GM21786 (cell line): ENCODE results near the gene CYTH3.
"Not testable (repeated sequence)": the region's sequence is repeated elsewhere in the genome, so short reads cannot be mapped to it uniquely, and the experiment has no call there.

Experiments
- ATAC-seq: cut with Tn5 transposase; IDR thresholded peaks from one replicate; pipeline ENCODE4 v1.9.1; 2021; ENCODE audit not compliant: unreplicated experiment

CYTH3 gene

DNA sequence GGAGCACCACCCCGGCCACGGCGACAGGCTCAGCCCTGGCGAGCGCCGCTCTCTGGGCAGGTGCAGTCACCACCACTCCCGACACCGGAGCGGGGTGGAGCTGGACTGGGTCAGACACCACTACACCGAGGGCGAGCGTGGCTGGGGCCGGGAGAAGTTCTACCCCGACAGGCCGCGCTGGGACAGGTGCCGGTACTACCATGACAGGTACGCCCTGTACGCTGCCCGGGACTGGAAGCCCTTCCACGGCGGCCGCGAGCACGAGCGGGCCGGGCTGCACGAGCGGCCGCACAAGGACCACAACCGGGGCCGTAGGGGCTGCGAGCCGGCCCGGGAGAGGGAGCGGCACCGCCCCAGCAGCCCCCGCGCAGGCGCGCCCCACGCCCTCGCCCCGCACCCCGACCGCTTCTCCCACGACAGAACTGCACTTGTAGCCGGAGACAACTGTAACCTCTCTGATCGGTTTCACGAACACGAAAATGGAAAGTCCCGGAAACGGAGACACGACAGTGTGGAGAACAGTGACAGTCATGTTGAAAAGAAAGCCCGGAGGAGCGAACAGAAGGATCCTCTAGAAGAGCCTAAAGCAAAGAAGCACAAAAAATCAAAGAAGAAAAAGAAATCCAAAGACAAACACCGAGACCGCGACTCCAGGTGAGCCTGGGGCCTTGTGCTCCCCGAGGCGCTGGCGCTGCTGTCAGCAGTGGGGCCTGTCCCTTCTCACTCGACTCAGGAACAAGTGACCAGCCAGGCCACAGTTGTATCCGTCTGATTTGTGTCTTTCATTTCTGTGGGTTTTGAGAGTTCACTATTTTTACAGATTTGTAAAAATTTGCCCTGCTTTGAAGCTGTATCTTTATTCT is 117.7 kb downstream of the CYTH3 start:
- no peak for ATAC-seq

DNA sequence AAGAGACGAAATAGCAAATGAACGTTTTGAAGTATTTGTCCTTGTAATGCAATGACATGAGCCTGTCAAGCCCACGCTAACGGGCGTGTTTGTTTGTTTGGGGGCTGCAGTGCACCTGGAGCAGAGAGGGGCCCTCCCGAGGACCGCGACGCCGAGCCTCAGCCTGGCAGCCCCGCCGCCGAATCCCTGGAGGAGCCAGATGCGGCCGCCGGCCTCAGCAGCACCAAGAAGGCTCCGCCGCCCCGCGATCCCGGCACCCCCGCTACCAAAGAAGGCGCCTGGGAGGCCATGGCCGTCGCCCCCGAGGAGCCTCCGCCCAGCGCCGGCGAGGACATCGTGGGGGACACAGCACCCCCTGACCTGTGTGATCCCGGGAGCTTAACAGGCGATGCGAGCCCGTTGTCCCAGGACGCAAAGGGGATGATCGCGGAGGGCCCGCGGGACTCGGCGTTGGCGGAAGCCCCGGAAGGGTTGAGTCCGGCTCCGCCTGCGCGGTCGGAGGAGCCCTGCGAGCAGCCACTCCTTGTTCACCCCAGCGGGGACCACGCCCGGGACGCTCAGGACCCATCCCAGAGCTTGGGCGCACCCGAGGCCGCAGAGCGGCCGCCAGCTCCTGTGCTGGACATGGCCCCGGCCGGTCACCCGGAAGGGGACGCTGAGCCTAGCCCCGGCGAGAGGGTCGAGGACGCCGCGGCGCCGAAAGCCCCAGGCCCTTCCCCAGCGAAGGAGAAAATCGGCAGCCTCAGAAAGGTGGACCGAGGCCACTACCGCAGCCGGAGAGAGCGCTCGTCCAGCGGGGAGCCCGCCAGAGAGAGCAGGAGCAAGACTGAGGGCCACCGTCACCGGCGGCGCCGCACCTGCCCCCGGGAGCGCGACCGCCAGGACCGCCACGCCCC is 118.5 kb downstream of the CYTH3 start:
- ATAC-seq, result no peak

DNA sequence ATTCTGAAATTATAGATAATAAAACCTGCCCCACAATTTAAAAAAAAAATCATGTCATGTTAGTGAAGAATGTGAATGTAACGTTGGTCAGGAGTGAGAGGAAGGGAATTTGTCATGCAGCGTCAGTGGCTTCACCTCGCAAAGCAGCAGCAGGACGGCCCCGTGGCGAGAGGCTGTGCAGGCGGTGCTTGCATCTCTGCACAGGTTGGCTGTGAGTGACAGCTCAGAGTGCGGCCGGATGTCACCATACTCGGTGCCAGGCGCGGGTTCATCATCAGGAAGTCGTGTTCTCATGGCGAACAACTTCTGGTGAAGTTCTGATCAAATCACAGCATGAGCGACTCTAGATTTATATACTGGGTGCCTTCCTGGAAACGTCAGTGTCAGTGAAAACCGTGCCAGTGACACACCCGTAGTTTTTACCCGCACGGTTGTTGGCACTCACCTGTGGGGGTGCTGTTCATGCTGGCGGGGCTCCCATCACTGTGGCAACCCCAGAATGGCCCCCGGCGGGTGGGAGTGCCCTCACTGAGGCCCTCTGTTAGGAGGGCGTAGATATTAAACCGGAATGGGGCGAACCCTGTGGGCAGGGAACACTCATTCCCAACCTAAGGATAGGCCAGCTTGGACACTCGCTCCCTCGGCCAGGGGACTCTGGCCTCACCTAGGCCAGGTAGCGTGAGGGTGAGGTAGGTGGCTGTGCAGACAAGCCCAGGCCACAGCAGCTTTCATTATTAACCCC is 120.3 kb downstream of the CYTH3 start:
- no peak for ATAC-seq

DNA sequence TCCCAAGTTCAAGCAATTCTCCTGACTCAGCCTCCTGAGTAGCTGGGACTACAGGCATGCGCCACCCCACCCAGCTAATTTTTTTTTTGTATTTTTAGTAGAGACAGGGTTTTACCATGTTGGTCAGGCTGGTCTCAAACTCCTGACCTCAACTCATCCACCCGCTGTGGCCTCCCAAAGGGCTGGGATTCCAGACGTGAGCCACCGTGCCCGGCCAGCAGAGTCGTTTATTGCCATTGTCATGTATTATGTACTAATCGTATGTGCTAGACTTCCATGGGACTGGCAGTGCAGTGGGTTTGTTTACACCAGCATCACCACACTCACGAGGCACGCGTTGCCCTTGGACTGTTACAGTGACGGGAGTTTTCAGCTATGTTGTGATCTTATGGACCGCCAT is 120.9 kb downstream of the CYTH3 start:
- not testable (repeated sequence) for ATAC-seq

DNA sequence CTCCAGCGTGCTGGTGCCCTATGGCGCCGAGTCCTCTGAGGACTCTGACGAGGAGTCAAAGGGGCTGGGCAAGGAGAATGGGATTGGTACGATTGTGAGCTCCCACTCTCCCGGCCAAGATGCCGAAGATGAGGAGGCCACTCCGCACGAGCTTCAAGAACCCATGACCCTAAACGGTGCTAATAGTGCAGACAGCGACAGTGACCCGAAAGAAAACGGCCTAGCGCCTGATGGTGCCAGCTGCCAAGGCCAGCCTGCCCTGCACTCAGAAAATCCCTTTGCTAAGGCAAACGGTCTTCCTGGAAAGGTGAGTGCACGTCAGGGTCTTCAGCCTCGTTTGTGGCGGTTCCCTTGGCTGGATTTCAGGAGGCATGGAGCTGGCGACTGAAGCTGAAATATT is 122.4 kb downstream of the CYTH3 start:
- no peak for ATAC-seq

DNA sequence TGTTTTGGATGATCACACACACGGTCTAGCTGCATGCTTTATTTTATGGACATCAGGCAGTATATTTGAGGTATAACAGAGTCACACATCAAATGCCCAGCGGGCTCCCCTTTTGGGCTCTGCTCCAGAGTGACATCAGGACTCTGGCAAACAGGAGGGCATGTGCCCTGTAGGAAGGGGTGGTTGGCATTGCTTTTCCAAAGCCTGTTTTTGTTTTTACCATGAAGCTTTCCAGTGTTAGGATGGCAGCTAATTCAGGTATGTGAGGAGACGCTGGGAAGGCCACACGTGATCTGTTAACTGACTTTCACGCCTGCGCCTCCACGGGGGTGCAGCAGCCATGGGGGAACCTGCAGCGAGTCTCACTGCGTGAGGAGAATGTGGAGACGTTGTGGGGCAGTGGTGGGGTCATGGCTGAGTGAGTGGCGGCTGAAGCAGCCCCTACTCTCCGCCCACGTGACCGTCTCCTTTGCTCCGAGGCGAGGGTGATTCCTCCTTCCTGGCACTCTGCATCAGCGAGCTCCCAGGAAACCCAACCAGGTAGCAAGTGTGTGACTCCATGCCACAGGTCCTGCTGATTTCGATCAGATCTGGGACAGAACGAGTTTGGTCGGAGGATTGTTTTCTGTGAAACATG is 123.6 kb downstream of the CYTH3 start:
- ATAC-seq, result no peak

DNA sequence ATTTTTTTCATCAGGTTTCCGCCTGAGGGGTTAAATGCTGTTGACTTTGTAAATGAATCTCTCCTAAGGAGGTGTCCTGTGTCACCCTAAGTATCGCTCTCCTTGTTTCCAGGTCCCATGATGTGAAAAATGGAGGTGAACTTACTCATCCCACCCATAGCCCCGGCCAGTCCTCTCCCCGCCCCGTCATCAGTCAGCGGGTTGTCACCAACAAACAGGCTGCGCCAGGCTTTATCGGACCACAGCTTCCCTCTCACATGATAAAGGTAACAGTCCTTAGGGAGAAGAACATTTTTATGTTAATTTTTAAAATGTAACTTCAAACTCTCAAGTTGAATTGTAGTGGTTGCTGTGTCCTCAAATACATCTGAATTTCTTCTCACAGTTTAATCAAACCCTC is 124.8 kb downstream of the CYTH3 start:
- ATAC-seq, result no peak

DNA sequence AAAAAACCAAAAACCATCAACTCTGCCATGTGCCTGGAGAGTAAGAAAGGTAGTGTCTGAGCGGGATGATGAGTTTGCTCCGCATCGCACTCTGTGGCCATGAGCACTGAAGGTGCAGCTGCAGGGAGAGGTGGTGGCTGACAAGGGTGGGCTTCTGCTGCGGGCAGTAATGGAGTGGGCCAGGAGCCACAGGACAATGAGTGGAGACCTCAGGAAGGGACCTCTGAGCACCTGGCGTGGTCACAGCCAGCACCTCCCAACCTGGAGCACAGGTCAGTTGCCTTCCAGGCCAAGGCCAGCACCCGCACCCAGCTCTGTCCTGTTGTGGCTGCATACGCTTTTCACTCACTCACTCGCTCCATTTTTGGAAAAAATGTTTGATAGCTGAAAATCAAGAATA is 125.8 kb downstream of the CYTH3 start:
- ATAC-seq, result no peak

DNA sequence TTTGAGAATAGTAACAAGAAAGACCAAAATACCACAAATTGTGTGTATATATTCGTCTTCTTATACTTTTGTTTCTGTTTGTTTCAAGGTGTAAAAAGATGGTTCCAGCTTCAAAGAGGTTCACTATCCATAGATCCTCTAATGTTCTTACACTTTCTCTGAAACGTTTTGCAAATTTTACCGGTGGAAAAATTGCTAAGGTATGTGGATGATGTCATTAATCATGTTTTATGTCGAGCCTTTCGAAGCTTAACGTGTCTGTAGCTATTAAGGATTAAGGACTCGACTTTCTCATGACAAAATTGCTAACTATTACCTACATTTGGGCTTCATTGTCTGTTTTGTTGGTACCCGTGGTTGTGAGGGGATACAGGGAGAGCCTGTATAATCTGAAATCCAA is 128.4 kb downstream of the CYTH3 start:
- no peak for ATAC-seq

DNA sequence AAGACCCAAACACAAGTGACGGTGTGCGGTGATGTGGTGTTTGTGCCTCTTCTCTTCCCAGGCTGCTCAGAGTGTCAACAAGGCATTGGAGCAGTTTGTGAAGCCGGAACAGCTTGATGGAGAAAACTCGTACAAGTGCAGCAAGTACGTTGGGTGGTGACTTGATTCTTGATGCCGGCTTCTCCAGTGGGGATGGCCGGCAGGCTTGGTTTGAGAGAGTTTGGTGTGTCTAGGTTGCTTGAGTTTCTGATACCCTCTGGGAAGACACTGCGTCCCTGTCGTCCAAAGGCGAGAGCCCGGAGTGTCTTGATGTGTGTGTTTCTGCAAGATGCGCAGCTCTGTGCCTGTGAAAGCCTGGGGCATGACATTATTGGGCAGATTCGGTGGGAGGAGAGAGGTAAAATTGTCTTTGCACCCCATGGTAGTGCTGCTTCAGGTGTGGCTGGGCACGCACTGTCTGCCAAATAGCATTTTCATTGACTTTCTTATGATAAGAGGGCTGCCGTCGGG is 129.5 kb downstream of the CYTH3 start:
- ATAC-seq, result no peak

DNA sequence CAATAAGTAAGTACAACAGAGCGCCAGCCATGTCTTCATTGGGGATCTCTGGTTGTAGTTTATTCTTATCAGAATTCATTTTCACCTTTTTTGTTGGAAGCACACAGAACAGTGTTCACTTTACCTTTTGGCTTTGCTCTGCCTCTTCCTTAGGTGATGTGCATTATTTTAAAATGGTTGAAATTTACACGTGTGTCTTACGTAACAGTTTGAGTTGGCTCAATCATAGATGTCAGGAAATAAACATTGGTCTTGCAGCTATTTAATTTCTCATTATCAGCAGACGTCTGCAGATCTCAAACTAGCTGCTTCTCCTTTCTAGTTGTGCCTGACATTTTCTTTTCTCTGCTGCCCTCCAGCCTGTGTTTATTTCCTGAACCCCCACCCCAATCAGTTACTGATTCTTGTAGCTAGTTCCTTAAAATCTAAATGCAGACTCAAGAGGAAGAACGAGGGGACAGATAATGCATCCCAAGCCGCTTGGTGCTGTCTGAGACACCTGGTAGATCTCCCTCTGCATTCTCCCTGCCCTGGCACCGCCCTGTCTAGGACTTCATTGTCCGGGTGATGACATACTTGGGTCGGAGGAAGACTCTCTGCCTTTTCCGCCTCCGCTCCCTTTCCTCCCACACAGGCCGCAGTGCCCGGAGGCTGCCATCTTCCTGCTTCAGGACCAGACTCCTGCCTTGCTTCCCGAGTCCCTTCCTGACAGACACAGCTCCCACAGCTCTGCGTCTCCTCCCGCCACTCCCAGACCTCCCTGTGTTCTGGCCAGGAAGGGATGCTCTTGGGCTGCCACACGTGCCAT is 133.0 kb downstream of the CYTH3 start:
- ATAC-seq, result no peak

DNA sequence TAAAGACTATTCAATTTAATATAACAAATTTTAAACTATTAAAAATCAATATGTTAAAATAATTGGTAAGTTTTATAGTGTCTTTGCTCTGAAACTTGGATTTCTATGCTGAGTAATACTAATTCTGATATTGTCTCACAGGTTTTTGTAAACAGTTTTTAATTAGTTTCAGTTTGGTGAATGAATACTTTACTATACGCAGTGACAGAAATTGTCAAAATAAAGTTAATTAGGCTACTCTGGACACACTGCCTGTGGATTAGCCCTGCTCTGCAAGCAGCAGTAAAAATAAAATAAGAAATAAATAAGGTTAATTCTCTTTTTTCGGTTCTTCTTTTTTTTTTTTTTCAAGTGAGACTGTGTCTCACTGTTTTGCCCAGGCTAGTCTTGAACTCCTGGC is 135.9 kb downstream of the CYTH3 start:
- ATAC-seq, result no peak

DNA sequence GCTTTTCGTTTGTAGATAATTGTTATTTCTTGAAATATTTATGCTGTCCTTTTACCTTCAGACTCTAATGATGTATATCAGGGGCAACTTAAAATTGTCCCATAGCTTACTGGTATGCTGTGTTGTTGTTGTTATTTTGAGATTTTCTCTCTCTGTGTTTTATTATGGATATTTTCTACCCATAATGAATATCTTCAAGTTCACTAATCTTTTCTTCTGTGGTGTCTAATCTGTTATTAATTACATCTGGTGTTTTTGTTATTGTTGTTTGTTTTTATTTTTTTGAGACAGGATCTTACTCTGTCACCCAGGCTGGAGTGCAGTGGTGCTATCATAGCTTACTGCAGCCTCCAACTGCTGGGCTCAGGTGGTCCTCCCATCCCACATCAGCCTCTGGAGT is 139.2 kb downstream of the CYTH3 start:
- no peak for ATAC-seq

DNA sequence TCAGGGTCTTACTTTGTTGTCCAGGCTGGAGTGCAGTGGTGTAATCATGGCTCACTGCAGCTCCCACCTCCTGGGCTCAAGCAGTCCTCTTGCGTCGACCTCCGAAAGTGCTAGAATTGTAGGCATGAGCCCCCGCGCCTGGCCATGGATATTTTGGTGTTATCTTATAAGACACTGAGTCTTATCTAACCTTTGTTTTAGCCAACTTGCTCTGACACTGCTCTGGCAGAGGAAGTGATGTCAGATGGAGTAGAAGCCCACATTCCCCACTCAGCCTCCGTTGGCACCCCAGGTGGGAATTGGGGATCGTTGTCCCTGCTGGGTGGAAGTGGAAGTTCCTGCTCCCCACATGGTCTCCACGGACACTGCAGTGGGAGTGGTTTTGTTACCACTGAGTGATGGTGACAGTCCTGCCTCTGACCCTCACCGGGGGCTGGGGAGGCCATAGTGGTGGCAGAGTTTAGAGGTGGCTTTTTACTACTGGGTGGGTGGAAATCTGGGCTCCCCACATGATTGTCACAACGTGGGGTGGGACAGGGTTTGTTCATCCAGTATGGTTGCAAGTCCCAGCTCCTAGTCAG is 142.3 kb downstream of the CYTH3 start:
- ATAC-seq, result no peak

DNA sequence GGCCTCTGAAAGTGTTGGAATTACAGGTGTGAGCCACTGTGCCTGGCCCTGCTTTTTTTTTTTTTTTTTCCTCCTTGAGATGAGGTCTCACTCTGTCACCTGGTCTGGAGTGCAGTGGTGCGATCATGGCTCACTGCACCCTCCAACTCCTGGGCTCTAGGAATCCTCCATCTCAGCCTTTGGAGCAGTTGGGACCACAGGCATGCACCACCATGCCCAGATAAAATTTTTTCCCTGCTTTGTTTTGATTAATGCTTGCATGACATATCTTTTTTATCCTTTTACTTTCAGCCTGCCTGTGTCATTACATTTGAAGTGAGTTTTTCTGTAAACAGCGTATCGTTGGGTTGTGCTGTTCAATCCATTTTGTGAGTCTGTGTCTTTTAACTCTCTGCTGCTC is 144.2 kb downstream of the CYTH3 start:
- no peak for ATAC-seq

DNA sequence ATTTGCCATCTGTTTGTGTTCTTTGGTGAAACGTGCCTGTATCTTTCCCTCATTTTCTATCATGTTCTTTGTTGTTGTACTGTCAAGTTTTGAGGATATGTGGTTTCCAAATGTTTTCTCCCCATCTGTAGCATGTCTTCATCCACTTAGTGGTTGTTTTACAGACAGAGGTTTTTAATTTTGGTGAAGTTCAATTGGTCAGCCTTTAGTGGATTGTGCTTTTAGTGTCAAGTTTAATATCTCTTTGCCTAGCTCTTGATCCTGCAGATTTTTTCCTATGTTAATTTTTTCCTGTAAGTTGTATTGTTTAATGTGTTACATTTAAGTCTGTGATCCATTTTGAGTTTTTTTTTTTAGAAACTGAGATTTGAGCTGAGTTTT is 145.3 kb downstream of the CYTH3 start:
- ATAC-seq, result no peak

DNA sequence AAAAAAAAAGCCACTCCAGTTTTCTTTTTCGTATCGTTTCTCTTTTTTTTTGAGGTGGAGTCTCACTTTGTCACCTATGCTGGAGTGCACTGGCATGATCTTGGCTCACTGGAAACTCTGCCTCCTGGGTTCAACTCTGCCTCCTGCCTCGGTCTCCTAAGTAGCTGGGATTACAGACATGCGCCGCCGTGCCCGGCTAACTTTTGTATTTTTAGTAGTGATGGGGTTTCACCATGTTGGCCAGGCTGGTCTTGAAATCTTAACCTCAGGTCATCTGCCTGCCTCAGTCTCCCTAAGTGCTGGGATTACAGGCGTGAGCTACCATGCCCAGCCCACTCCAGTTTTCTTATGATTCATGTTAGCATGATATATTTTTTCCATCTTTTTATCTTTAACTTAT is 148.6 kb downstream of the CYTH3 start:
- ATAC-seq, result no peak

DNA sequence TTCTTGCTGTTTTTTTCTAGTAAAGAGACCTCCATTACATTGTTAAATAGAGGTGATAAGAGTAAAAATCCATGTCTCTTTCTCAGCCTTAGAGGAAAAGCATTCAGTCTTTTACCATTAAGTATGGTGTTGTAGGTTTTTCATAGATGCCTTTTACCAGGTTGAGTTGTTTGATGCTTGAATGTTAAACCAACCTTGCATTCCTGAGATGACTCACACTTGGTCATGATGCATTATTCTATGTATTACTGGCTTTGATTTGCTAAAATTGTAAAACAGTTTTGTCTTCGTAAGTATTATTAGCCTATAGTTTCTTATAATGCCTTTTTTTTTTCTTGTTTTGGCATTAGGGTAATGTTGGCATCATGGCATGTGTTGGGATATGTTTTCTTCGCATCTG is 151.3 kb downstream of the CYTH3 start:
- no peak for ATAC-seq

DNA sequence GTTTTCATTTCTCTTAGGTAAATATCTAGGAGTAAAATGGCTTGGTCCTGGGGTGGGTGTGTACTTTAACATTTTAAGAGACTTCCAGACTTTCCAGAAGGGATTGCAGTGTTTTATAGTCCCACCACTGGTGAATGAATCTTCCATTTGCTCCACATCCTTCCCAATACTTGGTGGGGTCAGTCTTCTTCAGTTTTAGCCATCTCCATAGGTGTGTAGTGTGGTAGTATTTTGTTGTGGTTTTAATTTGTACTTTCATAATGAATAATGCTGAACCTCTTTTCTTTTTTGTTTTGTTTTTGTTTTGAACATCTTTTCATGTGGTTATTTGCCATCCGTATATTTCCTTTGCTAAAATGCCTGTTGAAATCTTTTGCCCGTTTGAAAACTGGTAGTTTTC is 154.9 kb downstream of the CYTH3 start:
- ATAC-seq, result no peak

DNA sequence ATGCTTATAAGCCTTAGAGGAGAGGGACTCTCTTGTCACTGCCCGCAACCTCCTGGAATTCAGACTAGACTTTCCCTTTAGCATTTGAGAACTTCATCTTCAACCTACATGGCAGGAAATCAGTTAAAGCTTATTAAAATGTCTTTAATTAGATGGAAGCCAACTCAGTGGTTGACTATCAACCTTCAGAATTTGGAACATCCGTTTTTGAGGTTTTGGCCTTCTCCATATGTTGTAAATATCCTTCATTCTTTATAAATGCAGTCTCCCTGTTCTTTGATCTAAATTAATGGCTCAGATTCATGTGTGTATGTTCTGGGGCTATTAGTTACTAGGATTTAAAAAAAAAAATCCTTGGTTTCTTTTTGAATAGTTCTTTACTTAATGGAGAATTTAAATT is 156.2 kb downstream of the CYTH3 start:
- ATAC-seq, result no peak
